Activated B cell treated with CpG ODN at 0.5 μM for 24 hours (primary cell): Measurements from ENCODE around the gene DPEP2. TPM values are rescaled to one million over a fixed set of nuclear protein-coding genes. Genes with fewer than 3 reads are reported as not detected.

Experiments
- ATAC-seq: fragments of 200-7000 bp; cut with Tn5 transposase; one replicate; pipeline ENCODE4 v1.10.0; 2021; ENCODE audit warnings: low read depth, mild to moderate bottlenecking, moderate library complexity
- CTCF ChIA-PET: fragments of 350-600 bp; sonication (Branson Sonifier 250); formaldehyde crosslinking; loops from one replicate; lab custom pipeline; 2021; ENCODE audit warnings: antibody characterized with exemption; lab: Charles Lee
- POLR2A ChIA-PET: fragments of 350-600 bp; sonication (Branson Sonifier 250); formaldehyde crosslinking; loops from one replicate; lab custom pipeline; 2021; ENCODE audit warnings: antibody characterized with exemption; lab: Charles Lee
- DNase-seq: peaks from one replicate; pipeline ENCODE4 v3.0.0; 2022
- H3K27ac Mint-ChIP-seq: one replicate; pipeline ENCODE4 v1.8.0; 2020; ENCODE audit warnings: mixed read lengths
- H3K27me3 Mint-ChIP-seq: one replicate; pipeline ENCODE4 v1.8.0; 2021; ENCODE audit warnings: mixed read lengths
- H3K36me3 Mint-ChIP-seq: one replicate; pipeline ENCODE4 v1.8.0; 2021; ENCODE audit warnings: low read depth, mixed read lengths
- H3K4me1 Mint-ChIP-seq: one replicate; pipeline ENCODE4 v1.8.0; 2021; ENCODE audit warnings: mixed read lengths
- H3K4me3 Mint-ChIP-seq: one replicate; pipeline ENCODE4 v1.8.0; 2020; ENCODE audit warnings: mild to moderate bottlenecking, mixed read lengths
- H3K9me3 Mint-ChIP-seq: one replicate; pipeline ENCODE4 v1.8.0; 2020; ENCODE audit warnings: mixed read lengths
- intact Hi-C: fragments of 100-400 bp; cut with micrococcal nuclease; formaldehyde crosslinking; loops from one replicate; pipeline ENCODE4 v1.15.1; 2024
- total RNA-seq: library from RNA; stranded (reverse); gene quantifications from 2 replicates; pipeline ENCODE4 v1.2.3, GENCODE V29; 2022
- TF ChIP-seq, protein P1 (sequence below): fragments of 200-600 bp; IDR thresholded peaks from one replicate; pipeline ENCODE4 v1.8.0; 2022; ENCODE audit warnings: antibody characterized with exemption, mild to moderate bottlenecking

The DPEP2 gene
- total RNA-seq, 1 donor from 2014 or later: 13.8 TPM

DNA sequence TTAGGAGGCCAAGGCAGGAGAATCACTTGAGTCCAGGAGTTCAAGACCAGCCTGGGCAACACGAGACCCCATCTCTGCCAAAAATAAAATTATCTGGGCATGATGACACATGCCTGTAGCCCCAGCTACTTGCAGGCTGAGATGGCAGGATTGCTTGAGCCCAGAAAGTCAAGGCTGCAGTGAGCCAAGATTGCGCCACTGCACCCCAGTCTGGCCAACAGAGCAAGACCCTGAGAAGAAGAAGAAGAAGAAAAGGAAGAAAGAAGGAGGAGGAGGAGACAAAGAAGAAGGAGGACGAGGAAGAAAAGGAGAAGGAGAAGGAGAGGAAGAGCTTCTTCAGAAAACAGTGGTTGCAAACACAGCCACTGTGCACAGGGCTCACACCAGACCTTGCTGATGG is 10.6 kb downstream of the DPEP2 start:
- DNase-seq: no peak
- no peaks in the 10 kb centered on the region for H3K9me3 Mint-ChIP-seq
- H3K27ac Mint-ChIP-seq: peak overlapping the region; percentile 73
- peaks cover 8% of the 10 kb centered on the region for H3K36me3 Mint-ChIP-seq
- POLR2A ChIA-PET: interaction anchor here (0.8 to 1.3 kb wide), 6 partner anchors 34 to 97 kb away, joined by 3 to 8 read pairs (median 4); partner anchors contain the start of genes DDX28, DUS2, NFATC3 and PSMB10
- ATAC-seq: no peak
- H3K27me3 Mint-ChIP-seq: no peaks in the 10 kb centered on the region
- H3K4me1 Mint-ChIP-seq: peaks cover 79% of the 10 kb centered on the region
- no peak overlapping the region for H3K4me3 Mint-ChIP-seq
- TF ChIP-seq, protein P1, sequence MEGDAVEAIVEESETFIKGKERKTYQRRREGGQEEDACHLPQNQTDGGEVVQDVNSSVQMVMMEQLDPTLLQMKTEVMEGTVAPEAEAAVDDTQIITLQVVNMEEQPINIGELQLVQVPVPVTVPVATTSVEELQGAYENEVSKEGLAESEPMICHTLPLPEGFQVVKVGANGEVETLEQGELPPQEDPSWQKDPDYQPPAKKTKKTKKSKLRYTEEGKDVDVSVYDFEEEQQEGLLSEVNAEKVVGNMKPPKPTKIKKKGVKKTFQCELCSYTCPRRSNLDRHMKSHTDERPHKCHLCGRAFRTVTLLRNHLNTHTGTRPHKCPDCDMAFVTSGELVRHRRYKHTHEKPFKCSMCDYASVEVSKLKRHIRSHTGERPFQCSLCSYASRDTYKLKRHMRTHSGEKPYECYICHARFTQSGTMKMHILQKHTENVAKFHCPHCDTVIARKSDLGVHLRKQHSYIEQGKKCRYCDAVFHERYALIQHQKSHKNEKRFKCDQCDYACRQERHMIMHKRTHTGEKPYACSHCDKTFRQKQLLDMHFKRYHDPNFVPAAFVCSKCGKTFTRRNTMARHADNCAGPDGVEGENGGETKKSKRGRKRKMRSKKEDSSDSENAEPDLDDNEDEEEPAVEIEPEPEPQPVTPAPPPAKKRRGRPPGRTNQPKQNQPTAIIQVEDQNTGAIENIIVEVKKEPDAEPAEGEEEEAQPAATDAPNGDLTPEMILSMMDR: no peak
- CTCF ChIA-PET: interaction anchor here (1.3 to 1.5 kb wide), 2 partner anchors 47 to 172 kb away, joined by 3 to 4 read pairs; no protein-coding TSS in a partner anchor
- intact Hi-C loops: no loop called here

DNA sequence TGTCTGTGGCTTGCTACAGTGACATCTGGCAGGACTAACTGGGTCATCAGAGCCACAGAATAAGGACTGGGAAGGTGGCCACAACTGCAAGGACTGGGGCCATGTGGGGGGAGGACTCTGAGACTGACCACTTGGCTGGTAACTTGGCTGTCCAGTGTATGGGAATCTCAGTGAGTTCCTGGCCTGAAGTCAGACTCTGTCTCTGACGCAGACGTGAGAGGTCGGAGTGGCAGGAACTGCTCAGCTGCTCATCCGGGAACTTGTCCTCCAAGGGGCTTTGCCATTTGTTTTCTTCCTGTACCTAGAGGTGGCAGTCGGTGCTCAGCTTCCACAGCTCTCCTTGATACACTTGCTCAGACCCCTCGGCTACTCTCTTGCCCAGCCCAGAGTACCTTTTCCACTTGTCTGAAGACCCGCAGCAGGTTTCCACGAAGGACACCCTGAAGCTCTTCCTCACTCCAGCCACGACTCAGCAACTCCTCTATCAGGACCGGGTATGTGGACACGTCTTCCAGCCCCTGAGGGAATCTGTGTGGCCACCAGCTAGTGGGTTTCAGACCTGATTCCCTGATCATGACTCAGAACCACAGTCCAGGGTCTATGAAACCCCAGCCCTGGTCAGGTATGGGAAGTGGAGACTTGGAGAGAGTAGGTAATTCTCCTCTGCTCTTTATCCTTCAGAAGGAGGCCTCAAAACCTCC is 11.7 kb downstream of the DPEP2 start:
- TF ChIP-seq, protein P1: no peak
- Mint-ChIP-seq H3K36me3 (peaks cover 8% of the 10 kb centered on the region), H3K27me3 (no peaks in the 10 kb centered on the region), H3K27ac (peak overlapping the region; percentile 54), H3K4me1 (peaks cover 79% of the 10 kb centered on the region), H3K4me3 (no peak overlapping the region), H3K9me3 (no peaks in the 10 kb centered on the region)
- POLR2A ChIA-PET: interaction anchor here (0.6 to 3.5 kb wide), 6 partner anchors 8 to 52 kb away, joined by 3 to 16 read pairs (median 6); partner anchors contain the start of genes DDX28 and DUS2
- ATAC-seq (no peak), DNase-seq (no peak)
- intact Hi-C loops: no loop called here
- CTCF ChIA-PET: interaction anchor here (1.1 to 1.7 kb wide), 2 partner anchors 48 to 53 kb away, joined by 4 to 9 read pairs; no protein-coding TSS in a partner anchor

DNA sequence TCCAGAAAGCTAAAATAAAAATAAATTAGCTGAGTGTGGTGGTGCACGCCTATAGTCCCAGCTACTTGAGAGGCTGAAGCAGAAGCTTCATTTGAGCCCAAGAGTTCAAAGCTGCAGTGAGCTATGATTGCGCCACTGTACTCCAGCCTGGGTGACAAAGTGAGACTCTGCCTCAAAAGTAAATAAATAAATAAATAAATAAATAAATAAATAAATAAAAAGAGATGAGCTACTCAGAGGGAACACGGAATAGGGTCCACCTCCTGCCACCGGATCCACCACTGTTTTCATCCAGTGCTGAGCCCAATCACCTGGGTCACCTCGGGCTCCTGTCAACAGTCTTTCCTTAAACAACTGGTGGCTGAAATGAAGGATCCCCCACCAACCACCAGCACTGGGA is 12.3 kb downstream of the DPEP2 start:
- Mint-ChIP-seq H3K9me3 (no peaks in the 10 kb centered on the region), H3K4me1 (peaks cover 73% of the 10 kb centered on the region), H3K4me3 (no peak overlapping the region), H3K36me3 (peaks cover 8% of the 10 kb centered on the region), H3K27ac (peak overlapping the region; percentile 54), H3K27me3 (no peaks in the 10 kb centered on the region)
- CTCF ChIA-PET: interaction anchor here (1.1 to 1.7 kb wide), 2 partner anchors 48 to 54 kb away, joined by 4 to 9 read pairs; no protein-coding TSS in a partner anchor
- TF ChIP-seq, protein P1: no peak
- POLR2A ChIA-PET: interaction anchor here (0.6 to 3.5 kb wide), 5 partner anchors 8 to 51 kb away, joined by 3 to 16 read pairs (median 6); partner anchors contain the start of genes DDX28 and DUS2
- no peak for ATAC-seq
- intact Hi-C loops: no loop called here
- no peak for DNase-seq

DNA sequence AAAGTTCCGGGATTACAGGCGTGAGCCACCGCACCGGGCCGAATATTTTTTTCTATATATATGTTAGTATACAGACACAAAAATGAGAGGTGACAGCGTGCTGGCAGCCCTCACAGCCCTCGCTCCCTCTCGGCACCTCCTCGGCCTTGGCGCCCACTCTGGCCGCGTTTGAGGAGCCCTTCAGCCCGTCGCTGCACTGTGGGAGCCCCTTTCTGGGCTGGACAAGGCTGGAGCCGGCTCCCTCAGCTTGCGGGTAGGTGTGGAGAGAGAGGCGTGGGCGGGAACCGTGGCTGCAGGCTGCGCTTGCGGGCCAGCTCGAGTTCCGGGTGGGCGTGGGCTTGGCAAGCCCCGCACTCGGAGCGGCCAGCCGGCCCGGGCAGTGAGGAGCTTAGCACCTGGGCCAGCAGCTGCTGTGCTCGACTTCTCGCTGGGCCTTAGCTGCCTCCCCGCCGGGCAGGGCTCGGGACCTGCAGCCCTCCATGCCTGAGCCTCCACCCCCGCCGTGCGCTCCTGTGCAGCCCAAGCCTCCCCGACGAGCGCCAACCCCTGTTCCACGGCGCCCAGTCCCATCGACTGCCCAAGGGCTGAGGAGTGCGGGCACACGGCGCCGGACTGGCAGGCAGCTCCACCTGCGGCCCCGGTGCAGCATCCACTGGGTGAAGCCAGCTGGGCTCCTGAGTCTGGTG is 17.1 kb downstream of the DPEP2 start:
- H3K9me3 Mint-ChIP-seq: no peaks in the 10 kb centered on the region
- no peak overlapping the region for H3K27ac Mint-ChIP-seq
- POLR2A ChIA-PET: interaction anchor here (2.0 kb wide), 1 partner anchor 12 kb away, joined by 4 read pairs; no protein-coding TSS in a partner anchor
- ATAC-seq (no peak), DNase-seq (no peak)
- H3K4me1 Mint-ChIP-seq: peaks cover 37% of the 10 kb centered on the region
- H3K27me3 Mint-ChIP-seq: no peaks in the 10 kb centered on the region
- intact Hi-C loops: no loop called here
- TF ChIP-seq, protein P1: no peak
- H3K36me3 Mint-ChIP-seq: no peaks in the 10 kb centered on the region
- no peak overlapping the region for H3K4me3 Mint-ChIP-seq
- CTCF ChIA-PET: interaction anchor here (0.9 to 1.2 kb wide), 2 partner anchors 59 to 310 kb away, joined by 3 to 4 read pairs; no protein-coding TSS in a partner anchor
